OCI-LY1 (cell line): Measurements from ENCODE around the gene PDE9A.

Experiments used
- CTCF ChIP-seq: fragments of 200-600 bp; sonication (generic), shearing (Covaris generic); IDR thresholded peaks from 2 replicates; pipeline ENCODE4 v1.5.1; 2017; ENCODE audit warnings: mild to moderate bottlenecking, antibody characterized with exemption, low read length, moderate library complexity, mixed read lengths
- EZH2 ChIP-seq: fragments of 200-600 bp; sonication (generic), shearing (Covaris generic); IDR thresholded peaks from 2 replicates; pipeline ENCODE4 v1.8.0; 2017; ENCODE audit warnings: borderline replicate concordance, mixed run types, mild to moderate bottlenecking, antibody characterized with exemption, low read length, moderate library complexity, mixed read lengths

DNA sequence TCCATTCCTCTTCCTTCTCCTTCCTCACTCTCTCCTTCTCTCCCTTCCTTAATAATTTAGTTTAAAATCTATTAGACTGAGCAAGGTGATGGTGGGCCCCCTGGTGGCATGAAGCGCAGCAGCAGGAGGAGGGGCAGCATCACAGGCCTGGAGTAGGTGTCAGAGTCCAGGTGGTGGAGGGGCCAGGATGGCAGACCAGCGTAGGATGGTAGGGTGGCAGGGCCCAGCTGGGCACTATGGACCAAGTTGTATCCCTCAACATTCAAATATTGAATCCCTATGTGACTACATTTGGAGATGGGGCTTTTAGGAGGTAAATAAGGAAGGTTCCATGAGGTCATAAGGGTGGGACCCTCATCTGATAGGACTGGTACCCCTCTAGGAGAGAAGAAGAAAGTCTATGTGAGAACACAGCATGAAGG, 164.9 kb downstream of the PDE9A start:
- TF ChIP-seq CTCF (peak; percentile 91), EZH2 (no peak)
